Measurements from ENCODE around the gene BICC1. TPM values are rescaled to one million over a fixed set of nuclear protein-coding genes. Genes with fewer than 3 reads are reported as not detected.
A peak's percentile ranks its signal among the peaks of the same experiment; 100 is the strongest.

The BICC1 gene
- total and polyA plus RNA-seq, 8 donors, result 0.29 to 25.0 (median 4.5) TPM

- Histone ChIP-seq H3K36me3 (no peaks in the 10 kb centered on the region), H3K4me1 (no peaks in the 10 kb centered on the region), H3K27ac (no peak overlapping the region), H3K27me3 (no peaks in the 10 kb centered on the region), H3K9me3 (peaks cover 0 to 26% (median 2%) of the 10 kb centered on the region in 4 donors), H3K4me3 (no peak overlapping the region)
- intact Hi-C loops (cut with DNase I; ENCODE audit: low total_unique reads), result no loop called here
- TF ChIP-seq POLR2AphosphoS5 (IDR thresholded peaks at IDR 0.05) (no peak), EP300 (IDR thresholded peaks at IDR 0.05) (no peak), POLR2A (IDR thresholded peaks at IDR 0.05) (no peak), CTCF (IDR thresholded peaks at IDR 0.05) (no peak)
- no peak for DNase-seq
- WGBS, 5 donors, result 57 to 70% (median 65%) methylated on average over 2 of the region's 2 CpGs
Observed at GRCh38 chr10:58693919-58694318, 181.2 kb downstream of the BICC1 start.

- no peak for TF ChIP-seq CTCF (IDR thresholded peaks at IDR 0.05)
- TF ChIP-seq POLR2A (IDR thresholded peaks at IDR 0.05), result no peak
- no peak for TF ChIP-seq EP300 (IDR thresholded peaks at IDR 0.05)
- no peak for TF ChIP-seq POLR2AphosphoS5 (IDR thresholded peaks at IDR 0.05)
- Histone ChIP-seq H3K27me3 (no peaks in the 10 kb centered on the region), H3K4me1 (no peaks in the 10 kb centered on the region), H3K4me3 (no peak overlapping the region), H3K9me3 (peaks cover 0 to 26% (median 2%) of the 10 kb centered on the region in 4 donors), H3K27ac (no peak overlapping the region), H3K36me3 (no peaks in the 10 kb centered on the region)
- intact Hi-C loops (cut with DNase I; ENCODE audit: low total_unique reads), result no loop called here
- DNase-seq, result peak in 1 of 2 donors; percentile 18
- WGBS, 5 donors, result 61 to 69% (median 65%) methylated on average over 5 of the region's 5 CpGs
Observed at GRCh38 chr10:58695022-58695421, 182.3 kb downstream of the BICC1 start.

- H3K27me3 ChIP-seq, result no peaks in the 10 kb centered on the region
- H3K36me3 ChIP-seq, result no peaks in the 10 kb centered on the region
- H3K9me3 ChIP-seq, result peaks cover 0 to 21% (median 2%) of the 10 kb centered on the region in 4 donors
- TF ChIP-seq POLR2A (IDR thresholded peaks at IDR 0.05) (no peak), POLR2AphosphoS5 (IDR thresholded peaks at IDR 0.05) (no peak), EP300 (IDR thresholded peaks at IDR 0.05) (no peak), CTCF (IDR thresholded peaks at IDR 0.05) (no peak)
- 38 to 60% (median 49%) methylated on average over 4 of the region's 4 CpGs for WGBS, 5 donors
- no peak overlapping the region for H3K27ac ChIP-seq
- DNase-seq, result no peak
- H3K4me3 ChIP-seq, result no peak overlapping the region
- intact Hi-C loops (cut with DNase I; ENCODE audit: low total_unique reads), result no loop called here
- no peaks in the 10 kb centered on the region for H3K4me1 ChIP-seq
Observed at GRCh38 chr10:58696736-58697135, 184.1 kb downstream of the BICC1 start.

- Histone ChIP-seq H3K36me3 (no peaks in the 10 kb centered on the region), H3K27ac (no peak overlapping the region), H3K27me3 (no peaks in the 10 kb centered on the region), H3K4me1 (peaks cover 0 to 4% (median 0%) of the 10 kb centered on the region in 4 donors), H3K4me3 (no peak overlapping the region), H3K9me3 (peaks cover 0 to 12% (median 0%) of the 10 kb centered on the region in 4 donors)
- DNase-seq, result no peak
- whole genome bisulfite sequencing, 5 donors, result 82 to 91% (median 86%) methylated on average over 3 of the region's 3 CpGs
- TF ChIP-seq EP300 (IDR thresholded peaks at IDR 0.05) (no peak), CTCF (IDR thresholded peaks at IDR 0.05) (no peak), POLR2A (IDR thresholded peaks at IDR 0.05) (no peak), POLR2AphosphoS5 (IDR thresholded peaks at IDR 0.05) (no peak)
- intact Hi-C loops (cut with DNase I; ENCODE audit: low total_unique reads), result no loop called here
Observed at GRCh38 chr10:58697691-58698090, 185.0 kb downstream of the BICC1 start.
